Measurements from ENCODE around the gene NEK10.
"Not testable (repeated sequence)": the region's sequence is repeated elsewhere in the genome, so short reads cannot be mapped to it uniquely, and the experiment has no call there.

The NEK10 gene

DNA sequence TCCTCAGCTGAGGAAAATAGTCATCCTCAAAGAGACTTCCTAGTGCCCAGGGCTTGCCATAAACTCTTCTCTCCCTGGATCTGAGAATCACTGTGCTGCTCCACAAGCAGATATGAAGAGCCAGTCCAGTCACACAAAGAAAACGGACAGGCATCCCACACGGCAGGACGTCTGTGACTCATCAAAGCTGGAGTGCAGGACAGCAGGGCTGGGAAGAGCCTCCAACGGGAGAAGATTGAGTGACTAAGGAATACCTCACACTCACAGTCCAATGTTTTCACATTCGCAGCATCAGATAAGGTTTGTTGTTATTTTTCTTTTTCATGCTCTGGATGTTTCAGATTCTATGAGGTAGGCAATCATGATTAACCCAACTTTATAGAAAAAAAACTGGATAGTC is 57.8 kb downstream of the NEK10 start:
- DNase-seq (ENCODE audit: low spot score) = no peak

DNA sequence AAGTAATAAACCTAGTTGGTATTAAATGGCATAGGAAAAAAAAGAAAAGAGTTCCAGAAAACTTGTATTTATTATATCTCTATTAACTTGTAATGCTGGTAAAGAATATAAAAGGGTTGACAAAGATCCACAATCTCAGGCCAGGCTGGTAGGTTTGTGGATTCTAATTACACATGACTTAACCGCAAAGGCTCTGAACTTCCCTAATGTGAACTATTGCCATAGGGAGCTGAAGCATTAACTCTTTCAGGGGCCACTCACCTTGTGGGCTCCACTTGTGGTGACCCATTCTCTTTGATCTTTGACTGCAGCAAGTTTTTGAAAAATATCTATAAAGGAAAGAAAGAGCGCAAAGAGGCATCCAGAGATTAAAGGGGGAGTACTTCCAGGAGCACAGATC is 58.5 kb downstream of the NEK10 start:
- DNase-seq (ENCODE audit: low spot score) = no peak

DNA sequence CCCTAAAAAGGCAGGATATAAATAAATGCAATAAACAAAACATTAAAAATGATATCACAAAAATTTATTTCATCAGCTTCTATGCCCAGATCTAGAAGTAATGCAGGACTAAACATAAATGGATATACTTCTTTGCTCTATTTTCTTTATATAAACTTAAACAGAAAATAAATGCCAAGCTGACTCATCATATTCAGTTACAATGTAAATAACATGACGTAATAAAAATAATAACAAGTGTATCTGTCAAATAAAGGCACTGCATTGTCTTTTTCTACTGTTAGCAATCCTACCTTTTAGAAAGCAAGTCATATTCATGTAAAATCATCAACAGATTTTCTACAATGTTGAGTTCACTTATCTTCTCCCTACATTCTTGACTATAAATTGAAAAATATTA is 61.6 kb downstream of the NEK10 start:
- no peak for DNase-seq (ENCODE audit: low spot score)

- no peak for DNase-seq (ENCODE audit: low spot score)
Observed at GRCh38 chr3:27302891-27303290, 66.3 kb downstream of the NEK10 start.

DNA sequence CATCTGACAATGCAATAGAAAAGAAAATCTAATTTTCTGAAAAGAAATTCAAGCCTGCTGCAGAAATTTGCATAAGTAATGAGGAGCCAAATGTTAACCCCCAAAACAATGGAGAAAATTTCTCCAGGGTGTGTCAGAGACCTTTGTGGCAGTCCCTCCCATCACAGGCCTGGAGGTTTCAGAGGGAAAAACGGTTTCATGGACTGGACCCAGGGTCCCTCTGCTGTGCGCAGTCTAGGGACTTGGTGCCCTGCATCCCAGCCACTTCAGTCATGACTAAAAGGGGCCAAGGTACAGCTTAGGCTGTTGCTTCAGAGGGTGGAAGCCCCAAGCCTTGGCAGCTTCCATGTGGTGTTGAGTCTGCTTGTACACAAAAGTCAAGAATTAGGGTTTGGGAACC is 70.2 kb downstream of the NEK10 start:
- DNase-seq (ENCODE audit: low spot score) = not testable (repeated sequence)

GRCh38 chr3:27293939-27294338 is 75.2 kb downstream of the NEK10 start:
- DNase-seq (ENCODE audit: low spot score) = no peak

- DNase-seq (ENCODE audit: low spot score) = no peak
Observed at GRCh38 chr3:27290760-27291159, 78.4 kb downstream of the NEK10 start.

DNA sequence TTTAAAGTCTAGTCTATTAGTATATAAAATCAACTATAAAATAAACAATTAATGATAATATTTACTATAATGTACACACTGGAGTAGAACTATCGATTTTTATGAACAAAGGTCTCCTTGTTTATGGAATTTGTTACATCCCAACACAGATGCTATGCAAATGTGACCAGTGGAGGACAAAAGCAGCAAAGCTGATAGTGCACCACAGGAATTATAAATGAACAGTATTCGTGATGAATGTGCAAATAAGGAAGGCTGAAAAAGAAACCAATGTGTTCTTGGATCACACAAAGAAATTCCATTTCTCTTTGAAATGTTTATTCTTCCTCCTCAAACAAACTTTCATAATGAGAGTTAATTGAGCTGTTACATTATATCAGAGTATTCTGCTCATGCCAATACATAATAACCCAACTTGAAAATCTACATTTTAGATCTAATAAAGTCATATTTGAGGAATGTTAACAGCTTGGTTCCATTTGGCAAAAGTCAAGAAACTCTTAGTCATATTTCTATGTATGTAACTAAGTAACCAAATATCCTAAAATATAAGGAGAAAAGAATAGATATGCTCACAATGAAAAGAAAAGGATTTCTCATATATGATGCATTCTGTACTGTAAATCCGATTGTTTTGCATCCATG is 79.3 kb downstream of the NEK10 start:
- DNase-seq (ENCODE audit: low spot score) = no peak

DNA sequence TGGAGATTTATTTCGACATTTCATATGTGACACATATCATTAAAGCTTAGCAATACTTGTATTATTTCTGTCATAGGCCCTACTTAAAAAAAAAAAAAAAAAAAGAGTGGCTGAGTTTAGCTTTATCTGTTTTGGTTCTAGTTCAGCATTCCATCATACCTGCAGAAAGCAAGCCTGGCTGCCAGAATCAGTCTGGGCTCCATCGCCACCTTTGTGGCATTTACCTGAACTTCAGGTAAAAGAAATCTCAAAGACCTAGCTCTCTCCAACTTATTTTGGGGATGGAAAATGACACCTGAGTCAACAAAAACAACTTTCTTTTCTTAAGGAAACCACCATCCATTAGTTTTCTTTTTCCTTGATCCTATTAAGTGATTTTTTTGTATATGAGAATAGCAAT is 82.1 kb downstream of the NEK10 start:
- DNase-seq (ENCODE audit: low spot score) = no peak

- not testable (repeated sequence) for DNase-seq (ENCODE audit: low spot score)
Observed at GRCh38 chr3:27286467-27286866, 82.7 kb downstream of the NEK10 start.

GRCh38 chr3:27285668-27286067 is 83.5 kb downstream of the NEK10 start:
- no peak for DNase-seq (ENCODE audit: low spot score)

GRCh38 chr3:27281671-27282150 is 87.5 kb downstream of the NEK10 start:
- DNase-seq (ENCODE audit: low spot score) = no peak

DNA sequence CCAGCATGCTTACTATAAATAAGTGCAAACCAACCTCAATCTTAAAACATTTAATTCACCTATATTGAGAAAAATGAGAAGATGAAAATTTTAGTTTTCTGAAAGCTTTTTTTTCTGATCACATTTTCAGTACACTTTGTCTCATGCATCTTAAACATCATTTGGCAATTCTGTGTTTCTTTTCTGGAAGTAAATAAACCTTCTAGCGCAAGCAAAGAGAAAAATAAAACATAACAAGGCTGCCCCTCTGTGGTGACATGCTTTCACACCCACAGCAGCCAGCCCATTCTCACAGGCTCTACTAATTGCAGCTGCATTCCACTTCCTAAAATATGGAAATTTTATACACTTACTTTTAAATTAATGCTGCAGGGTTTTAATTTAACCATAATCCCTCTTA is 90.1 kb downstream of the NEK10 start:
- no peak for DNase-seq (ENCODE audit: low spot score)

GRCh38 chr3:27278383-27279055 is 90.7 kb downstream of the NEK10 start:
- no peak for DNase-seq (ENCODE audit: low spot score)

DNA sequence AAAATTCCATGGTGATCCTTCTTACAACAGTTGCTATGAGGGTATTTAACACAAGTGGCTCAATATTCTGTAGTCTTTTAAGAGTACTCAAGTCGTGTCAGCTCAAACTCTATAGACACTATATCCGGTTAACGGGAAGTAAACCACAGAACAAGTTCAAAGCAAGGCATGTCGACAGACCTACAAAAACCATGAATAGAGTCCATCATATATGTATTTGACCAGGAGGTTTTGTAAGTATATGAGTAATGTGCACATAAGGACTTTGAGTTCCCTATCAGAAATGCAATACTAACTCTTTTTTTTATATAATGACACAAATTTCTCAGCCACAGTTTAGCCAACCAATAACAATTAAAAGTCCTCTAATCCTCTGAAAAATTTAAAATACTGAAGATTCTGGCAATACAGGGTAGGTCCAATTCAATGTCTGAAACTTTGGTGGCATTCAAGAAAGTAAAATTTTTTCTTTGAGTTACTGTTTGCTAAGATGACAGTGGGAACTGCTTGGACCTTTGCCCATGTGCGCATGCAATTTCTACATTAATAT is 93.7 kb downstream of the NEK10 start:
- no peak for DNase-seq (ENCODE audit: low spot score)

DNA sequence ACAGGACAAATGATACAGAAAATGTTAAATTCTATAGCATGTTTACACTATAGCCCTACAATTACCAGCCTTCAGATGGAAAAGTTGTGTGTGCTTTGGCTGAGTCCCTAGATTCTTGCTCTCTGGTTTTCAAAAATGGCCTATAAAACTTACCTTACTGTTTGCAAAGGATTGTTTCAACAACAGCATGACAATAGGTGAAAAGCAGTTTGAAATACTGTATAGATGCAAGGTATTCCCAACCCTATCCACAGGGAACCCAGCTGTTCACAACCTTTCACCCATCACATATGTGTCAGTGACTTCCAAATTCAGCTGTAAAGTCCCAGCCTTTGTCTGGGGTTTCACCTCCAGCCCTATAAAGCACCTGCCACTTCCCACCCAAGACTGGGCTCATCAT is 97.3 kb downstream of the NEK10 start:
- DNase-seq (ENCODE audit: low spot score) = no peak

DNA sequence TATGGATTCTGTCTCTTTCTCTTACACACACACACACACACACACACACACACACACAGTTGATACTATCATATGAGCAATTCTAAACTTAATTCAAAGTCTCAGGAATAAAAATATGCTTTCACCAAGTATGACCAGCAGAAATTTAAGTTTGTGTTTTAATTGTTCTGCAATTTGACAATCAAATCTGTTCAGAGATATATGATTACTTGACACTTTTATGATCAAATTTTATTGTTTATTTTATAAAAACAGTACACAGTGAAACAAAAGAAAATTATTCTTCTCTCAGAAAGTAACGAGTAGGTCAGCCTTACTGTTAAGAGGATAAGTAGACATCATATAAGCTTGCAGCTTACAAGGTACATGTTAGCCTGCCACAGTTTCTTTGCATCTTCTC is 114.3 kb downstream of the NEK10 start:
- DNase-seq (ENCODE audit: low spot score) = no peak

- no peak for DNase-seq (ENCODE audit: low spot score)
Observed at GRCh38 chr3:27253831-27254230, 115.4 kb downstream of the NEK10 start.

GRCh38 chr3:27253391-27253790 is 115.8 kb downstream of the NEK10 start:
- no peak for DNase-seq (ENCODE audit: low spot score)

GRCh38 chr3:27252646-27253045 is 116.5 kb downstream of the NEK10 start:
- DNase-seq (ENCODE audit: low spot score) = no peak

- no peak for DNase-seq (ENCODE audit: low spot score)
Observed at GRCh38 chr3:27244374-27244773, 124.8 kb downstream of the NEK10 start.

DNA sequence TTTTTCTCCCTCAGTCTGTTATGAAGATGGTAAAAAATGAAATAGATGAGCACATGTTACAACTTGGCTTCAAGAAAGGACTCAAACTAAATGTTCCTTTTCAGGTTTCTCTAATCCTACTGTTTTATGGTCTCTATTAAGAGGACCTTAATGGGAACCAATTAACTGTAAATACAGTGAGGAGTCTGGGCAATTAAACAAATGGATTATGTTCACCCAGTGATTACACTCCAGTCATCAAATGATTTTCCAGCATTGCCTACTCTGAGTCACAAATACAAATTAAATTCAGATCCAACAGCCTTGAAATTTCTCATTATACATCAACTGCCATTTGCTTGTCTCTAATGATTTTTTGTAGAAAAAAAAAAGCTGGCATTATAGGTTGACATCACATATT is 129.2 kb downstream of the NEK10 start:
- no peak for DNase-seq (ENCODE audit: low spot score)

- DNase-seq (ENCODE audit: low spot score) = no peak
Observed at GRCh38 chr3:27228805-27229204, 140.4 kb downstream of the NEK10 start.

DNA sequence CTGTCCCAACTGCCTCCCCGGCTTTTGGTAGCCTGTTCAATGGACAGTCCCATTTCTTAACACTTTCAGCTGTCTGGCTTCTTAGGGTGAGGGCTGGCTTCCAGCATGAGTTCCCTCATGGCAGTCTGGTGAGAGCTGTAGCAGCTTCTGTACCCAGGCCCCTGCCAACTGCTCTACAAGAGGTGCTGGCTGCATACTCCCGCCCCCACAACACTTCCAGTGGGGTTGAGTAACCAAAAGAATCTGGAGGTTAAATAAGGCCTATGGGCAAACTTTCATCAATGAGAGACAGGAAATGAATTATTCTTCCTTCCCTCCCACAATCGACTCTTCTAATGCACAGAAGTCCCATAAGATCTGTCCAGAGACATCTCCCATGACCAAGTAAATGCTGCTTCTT is 145.0 kb downstream of the NEK10 start:
- no peak for DNase-seq (ENCODE audit: low spot score)

All from CD4-positive, alpha-beta T cell treated with Interleukin-2 at 100 ng/mL for 4 hours (primary cell).